ENCODE measurements around the gene WDR82.

DNA sequence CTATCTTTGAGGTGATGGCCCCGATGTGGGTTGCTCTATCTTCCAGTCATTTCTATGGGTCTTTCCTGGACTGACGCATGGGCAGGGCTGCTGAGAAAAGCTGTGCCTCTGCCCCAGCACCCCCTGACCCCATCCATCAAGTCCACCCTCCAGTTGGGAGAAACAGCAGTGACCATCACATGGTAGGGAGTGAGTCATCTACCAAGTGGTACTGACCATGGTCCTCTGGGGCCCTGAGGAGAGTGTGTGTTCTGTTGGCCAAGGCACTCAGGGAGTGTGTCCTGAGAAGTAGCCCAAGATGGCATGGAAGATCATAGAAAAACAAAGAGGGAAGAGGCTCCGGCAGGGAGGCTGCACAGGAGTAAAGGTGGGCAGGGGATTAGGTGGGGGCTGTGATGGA is 36.0 kb upstream of the WDR82 start:
- TF ChIP-seq GATA2 (IDR thresholded peaks at IDR 0.05; ENCODE audit: low read depth, low read length), result no peak
- TF ChIP-seq GATA3 (IDR thresholded peaks at IDR 0.05; ENCODE audit: low read depth, low read length), result no peak

Data from SH-SY5Y (cell line).